GM12878 (cell line): ENCODE results near the gene FEM1B. TPM values are rescaled to one million over a fixed set of nuclear protein-coding genes. Genes with fewer than 3 reads are reported as not detected.

Experiments used
- ATF7 ChIP-seq: fragments of 450-650 bp; IDR thresholded peaks from 2 replicates; pipeline ENCODE4 v1.6.1; 2016; ENCODE audit warnings: low read depth, mild to moderate bottlenecking
- BCLAF1 ChIP-seq: fragments of 450-650 bp; IDR thresholded peaks from 2 replicates; pipeline ENCODE4 v1.6.1; 2017; ENCODE audit warnings: antibody characterized with exemption, mild to moderate bottlenecking, moderate library complexity
- E2F4 ChIP-seq: IDR thresholded peaks from 2 replicates; pipeline ENCODE4 v1.6.1; 2012; ENCODE audit warnings: low read depth, low read length, improper control_type of control experiment
- E2F8 ChIP-seq: fragments of 450-650 bp; IDR thresholded peaks from 2 replicates; pipeline ENCODE4 v1.6.1; 2018; ENCODE audit warnings: mild to moderate bottlenecking, low read depth, moderate library complexity; ENCODE audit not compliant: partially characterized antibody
- EZH2 ChIP-seq: IDR thresholded peaks from 2 replicates; pipeline ENCODE4 v1.6.1; 2012; ENCODE audit warnings: low read depth, mild to moderate bottlenecking, control low read depth, inconsistent platforms, low read length, borderline replicate concordance; ENCODE audit not compliant: control insufficient read depth
- HDAC2 ChIP-seq: fragments of 200-600 bp; sonication (generic); IDR thresholded peaks from 2 replicates; pipeline ENCODE4 v1.6.1; 2017
- PRDM15 ChIP-seq: fragments of 450-650 bp; formaldehyde crosslinking; IDR thresholded peaks from 2 replicates; pipeline ENCODE4 v1.4.0; 2020; ENCODE audit warnings: mild to moderate bottlenecking, moderate library complexity
- SP1 ChIP-seq: IDR thresholded peaks from one replicate; pipeline ENCODE4 v1.6.1; 2011; ENCODE audit warnings: low read depth, low read length
- TCF3 ChIP-seq: IDR thresholded peaks from 2 replicates; pipeline ENCODE4 v1.6.1; 2012; ENCODE audit warnings: low read depth, mild to moderate bottlenecking, low read length, borderline replicate concordance; ENCODE audit not compliant: insufficient read depth
- ZNF687 ChIP-seq: fragments of 450-650 bp; IDR thresholded peaks from 2 replicates; pipeline ENCODE4 v1.6.1; 2017; ENCODE audit warnings: mild to moderate bottlenecking, moderate library complexity
- polyA plus RNA-seq, 11 experiments: library from polyadenylated mRNA; depleted of rRNA in 4 of 11; unstranded in 6 of 11; stranded (reverse) in 5 of 11; fragments of >200 nt; fragmentation: Nextera tagmentation in 4 of 11; fragmentation: Illumina TruSeq in 1 of 11; extraction: Ambion mirVana in 4 of 11; extraction: Trizol in 1 of 11; gene quantifications; 1 replicate in 1 of 11; 2 replicates in 10 of 11; pipeline versions ENCODE4 v1.2.1 to v1.2.3, GENCODE V29; 2011 to 2016; ENCODE audit warnings: inconsistent platforms in 2 of 11, missing spikeins in 2 of 11, low read depth in 1 of 11
- total RNA-seq, 4 experiments: library from RNA; depleted of rRNA in 3 of 4; stranded (reverse); fragments of >200 nt in 3 of 4; fragmentation: Illumina TruSeq in 1 of 4; extraction: Trizol in 1 of 4; gene quantifications; 2 replicates each; pipeline versions ENCODE4 v1.2.1 to v1.2.3, GENCODE V29; 2013 to 2021

Gene FEM1B
- total and polyA plus RNA-seq, 10 of the 15 experiments (the other 5 are each of a cell fraction or from before 2014, with no cell fraction given): 5.5 to 61.1 (median 18.2) TPM

GRCh38 chr15:68303134-68303533 is 25.6 kb downstream of the FEM1B start (continued):
- TF ChIP-seq E2F4 (no peak), EZH2 (no peak), SP1 (no peak), ZNF687 (no peak), HDAC2 (no peak), TCF3 (no peak), E2F8 (no peak), ATF7 (no peak), BCLAF1 (no peak), PRDM15 (no peak)
